Measurements from ENCODE around the gene BRK1.

DNA sequence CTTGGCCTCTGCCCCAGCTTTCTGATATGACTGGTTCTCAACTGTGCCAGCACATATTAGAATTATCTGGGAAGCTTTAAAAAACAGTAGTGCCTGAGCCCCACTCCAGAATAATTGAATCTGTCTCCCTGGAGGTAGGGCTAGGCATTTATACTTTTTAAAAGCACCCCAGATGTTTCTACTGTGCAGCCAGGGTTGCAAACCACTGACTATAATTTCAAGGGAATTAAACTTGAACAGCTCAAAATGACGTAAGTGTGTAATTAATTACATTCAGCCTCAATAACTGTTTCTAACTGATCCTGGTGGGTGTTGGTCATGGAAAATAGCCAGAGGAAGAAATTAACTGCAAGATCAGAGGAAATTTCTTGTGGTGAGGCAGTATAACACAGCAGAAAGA, 44.9 kb downstream of the BRK1 start:
- TF ChIP-seq, protein P1, sequence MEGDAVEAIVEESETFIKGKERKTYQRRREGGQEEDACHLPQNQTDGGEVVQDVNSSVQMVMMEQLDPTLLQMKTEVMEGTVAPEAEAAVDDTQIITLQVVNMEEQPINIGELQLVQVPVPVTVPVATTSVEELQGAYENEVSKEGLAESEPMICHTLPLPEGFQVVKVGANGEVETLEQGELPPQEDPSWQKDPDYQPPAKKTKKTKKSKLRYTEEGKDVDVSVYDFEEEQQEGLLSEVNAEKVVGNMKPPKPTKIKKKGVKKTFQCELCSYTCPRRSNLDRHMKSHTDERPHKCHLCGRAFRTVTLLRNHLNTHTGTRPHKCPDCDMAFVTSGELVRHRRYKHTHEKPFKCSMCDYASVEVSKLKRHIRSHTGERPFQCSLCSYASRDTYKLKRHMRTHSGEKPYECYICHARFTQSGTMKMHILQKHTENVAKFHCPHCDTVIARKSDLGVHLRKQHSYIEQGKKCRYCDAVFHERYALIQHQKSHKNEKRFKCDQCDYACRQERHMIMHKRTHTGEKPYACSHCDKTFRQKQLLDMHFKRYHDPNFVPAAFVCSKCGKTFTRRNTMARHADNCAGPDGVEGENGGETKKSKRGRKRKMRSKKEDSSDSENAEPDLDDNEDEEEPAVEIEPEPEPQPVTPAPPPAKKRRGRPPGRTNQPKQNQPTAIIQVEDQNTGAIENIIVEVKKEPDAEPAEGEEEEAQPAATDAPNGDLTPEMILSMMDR (IDR thresholded peaks at IDR 0.05; ENCODE audit: insufficient read depth, low read depth, low read length): no peak
- TF ChIP-seq EZH2 (IDR thresholded peaks at IDR 0.05; ENCODE audit: insufficient read depth, low read length): no peak
